SKM-1 (cell line): Measurements from ENCODE around the gene GBP5.
"Not testable (repeated sequence)": the region's sequence is repeated elsewhere in the genome, so short reads cannot be mapped to it uniquely, and the experiment has no call there.

Source experiments
- DNase-seq: peaks from one replicate; lab custom pipeline; 2025; ENCODE audit not compliant: unreplicated experiment; lab: John Stamatoyannopoulos, UW

The GBP5 gene

GRCh38 chr1:89272269-89273041, at the start of gene GBP5:
TSS of gene GBP5 (minus strand) at chr1:89272860. CDS start at chr1:89269555, 3,305 bp downstream.
- DNase-seq = not testable (repeated sequence)

GRCh38 chr1:89322402-89322801, 49.7 kb upstream of the GBP5 start:
- no peak for DNase-seq

DNA sequence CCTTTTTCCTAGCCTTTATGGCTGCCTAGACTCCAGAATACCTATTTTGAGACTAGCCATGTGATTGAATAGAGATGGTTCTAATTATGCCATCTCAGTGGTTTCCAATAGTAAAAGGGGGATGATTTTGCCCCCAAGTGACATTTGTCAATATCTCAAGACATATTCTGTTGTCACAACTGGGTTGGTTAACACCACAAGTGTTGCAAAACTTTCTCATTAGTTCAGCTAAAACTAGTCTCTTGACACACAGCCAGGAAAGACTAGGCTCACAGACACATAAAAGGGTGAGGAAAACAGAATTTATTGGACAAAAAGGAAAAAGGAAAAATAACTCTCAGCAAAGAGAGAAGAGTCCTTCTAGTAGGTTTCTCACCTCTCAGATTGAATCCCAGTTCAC, 39.9 kb upstream of the GBP5 start:
- DNase-seq = peak; percentile 32

DNA sequence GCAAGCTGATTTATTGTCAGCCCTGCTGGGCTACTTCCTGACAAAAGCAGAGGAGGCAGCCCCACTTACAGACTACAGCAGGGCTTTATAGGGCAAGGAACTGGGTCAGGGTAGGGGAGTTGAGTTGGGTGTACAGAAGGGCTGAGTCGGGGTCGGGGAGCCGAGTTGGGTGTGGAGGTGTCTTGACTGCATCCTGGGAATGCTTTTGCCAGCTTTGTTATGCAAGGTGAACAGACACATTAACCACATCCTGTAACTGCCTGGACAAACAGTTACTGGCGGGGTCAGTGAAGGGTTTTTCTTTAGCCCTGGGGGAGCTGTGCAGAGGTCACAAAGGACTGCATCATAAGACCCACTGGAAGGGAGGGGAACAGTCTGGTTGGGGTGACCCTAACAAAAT, 39.1 kb upstream of the GBP5 start:
- DNase-seq = peak; percentile 21

DNA sequence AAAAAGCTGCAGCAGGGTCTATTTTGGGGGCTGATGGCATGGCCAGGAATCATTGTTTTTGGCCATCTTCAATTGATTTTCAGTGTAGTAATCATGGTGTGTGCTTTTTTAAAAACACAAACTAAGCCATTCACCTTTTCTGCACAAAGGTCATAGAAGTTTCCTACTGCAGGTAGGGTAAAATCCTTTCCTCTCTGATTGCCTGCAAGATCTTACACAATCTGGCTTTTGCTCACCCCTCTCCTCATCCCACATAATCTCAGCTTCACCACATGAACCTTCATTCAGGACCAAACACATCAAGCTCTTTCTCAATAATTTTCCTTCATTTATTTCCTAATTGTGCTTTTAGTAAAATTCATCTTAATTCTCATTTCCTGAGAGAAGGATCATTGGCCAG, 38.3 kb upstream of the GBP5 start:
- DNase-seq = no peak

DNA sequence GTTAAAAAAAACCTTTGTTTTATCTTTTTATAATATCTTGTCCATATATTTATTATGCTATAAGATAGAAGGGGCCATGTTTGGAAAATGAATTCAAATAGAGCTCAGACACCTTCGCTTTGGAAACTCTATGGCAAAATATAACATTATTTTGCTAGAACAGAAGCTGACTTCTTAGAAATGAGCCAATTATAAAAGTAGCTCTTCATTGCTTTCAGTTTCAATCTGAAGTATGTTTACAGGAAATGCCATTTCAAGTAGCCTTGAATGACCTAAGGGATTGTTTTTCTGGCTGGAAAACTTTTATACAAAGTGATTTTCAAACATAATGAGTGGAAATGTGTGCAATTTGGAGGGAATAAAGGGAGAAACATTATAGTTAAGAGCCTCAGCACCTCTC, 37.8 kb upstream of the GBP5 start:
- DNase-seq = no peak

DNA sequence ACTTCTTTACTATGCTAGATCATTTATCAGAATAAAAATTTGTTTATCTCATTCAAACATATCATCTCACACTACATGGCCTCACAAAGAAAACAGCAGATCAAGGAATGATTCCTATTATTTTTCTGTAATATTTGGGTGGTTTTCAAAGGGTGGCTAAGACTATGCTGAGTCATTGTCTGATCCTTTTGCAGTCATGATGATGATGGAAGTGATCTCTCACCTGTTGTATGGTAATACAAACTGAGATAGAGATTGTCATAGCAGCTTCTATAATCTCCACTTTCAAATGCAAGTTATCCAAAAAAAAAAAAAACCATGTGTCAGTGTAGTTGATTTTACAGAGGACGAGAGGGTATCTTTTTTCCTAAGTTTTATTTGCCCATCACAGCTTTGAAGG, 37.2 kb upstream of the GBP5 start:
- DNase-seq = no peak

GRCh38 chr1:89306273-89306672, 33.6 kb upstream of the GBP5 start:
- no peak for DNase-seq

DNA sequence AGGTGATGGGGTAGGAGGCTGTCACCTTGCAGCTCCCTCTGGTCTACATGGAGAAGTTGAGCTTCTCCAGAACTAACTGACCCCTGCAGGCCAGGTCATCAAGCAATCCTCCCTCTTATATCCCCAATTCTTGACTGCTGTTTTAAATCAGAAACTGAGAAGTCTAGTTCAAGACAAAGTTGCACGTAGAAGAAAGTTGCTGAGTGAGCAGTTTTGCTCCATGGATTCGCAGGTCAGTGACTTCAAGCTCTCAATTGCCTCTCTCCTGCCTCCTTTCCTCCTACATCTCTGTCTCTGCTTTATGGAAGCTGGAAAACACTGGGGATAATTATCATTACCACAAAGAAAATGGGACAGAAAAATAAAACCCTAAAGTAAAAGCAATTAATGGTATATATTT, 32.8 kb upstream of the GBP5 start:
- no peak for DNase-seq

DNA sequence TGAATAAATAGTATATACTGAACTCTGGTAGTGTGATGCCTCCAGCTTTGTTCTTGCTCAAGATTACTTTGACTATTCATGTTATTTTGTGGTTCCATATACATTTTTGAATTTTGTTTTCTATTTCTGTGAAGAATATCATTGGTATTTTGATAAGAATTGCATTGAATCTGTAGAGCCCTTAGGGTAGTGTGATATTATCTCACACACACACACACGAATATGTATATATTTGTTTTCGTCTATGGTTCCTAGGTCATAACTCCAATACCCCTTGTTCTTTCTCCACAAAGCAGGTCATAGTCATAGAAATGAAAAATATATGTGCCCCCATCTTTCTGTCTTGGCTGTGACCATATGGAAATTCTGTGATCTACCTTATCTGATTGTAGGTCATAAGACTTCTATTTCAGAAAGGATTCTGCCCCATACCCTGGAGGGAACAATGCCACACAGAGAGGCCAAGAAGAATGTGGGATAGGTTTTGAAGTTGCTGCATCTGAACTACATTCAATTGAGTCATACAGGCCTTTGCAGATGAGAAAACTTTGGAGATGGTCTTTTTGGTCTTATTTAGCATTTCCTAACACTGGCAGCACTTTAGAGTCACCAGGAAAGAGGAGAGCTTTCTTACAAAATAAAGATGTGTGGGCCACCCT, 32.0 kb upstream of the GBP5 start:
- no peak for DNase-seq

DNA sequence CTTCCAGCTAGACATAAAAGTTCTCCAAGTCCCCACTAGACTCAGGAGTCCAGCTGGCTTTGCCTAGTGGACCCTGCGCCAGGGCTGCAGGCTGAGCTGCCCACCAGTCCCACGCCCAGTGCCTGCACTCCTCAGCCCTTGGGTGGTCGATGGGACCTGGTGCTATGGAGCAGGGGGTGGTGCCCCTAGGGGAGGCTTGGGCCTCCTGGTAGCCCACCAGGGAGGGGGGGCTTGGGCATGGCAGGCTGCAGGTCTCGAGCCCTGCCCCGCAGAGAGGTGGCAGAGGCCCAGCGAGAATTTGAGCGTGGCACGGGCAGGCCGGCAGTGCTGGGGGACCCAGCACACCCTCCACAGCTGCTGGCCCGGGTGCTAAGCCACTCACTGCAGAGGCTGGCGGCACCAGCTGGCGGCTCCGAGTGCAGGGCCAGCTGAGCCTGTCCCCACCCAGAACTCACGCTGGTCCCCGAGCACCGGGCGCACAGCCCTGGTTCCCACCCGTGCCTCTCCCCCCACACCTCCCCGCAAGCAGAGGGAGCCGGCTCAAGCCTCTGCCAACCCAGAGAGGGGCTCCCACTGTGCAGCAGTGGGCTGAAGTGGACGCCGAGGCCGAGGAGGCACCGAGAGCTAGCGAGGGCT, 30.2 kb upstream of the GBP5 start:
- DNase-seq = no peak

- not testable (repeated sequence) for DNase-seq
Observed at GRCh38 chr1:89299739-89300463, 27.2 kb upstream of the GBP5 start.

DNA sequence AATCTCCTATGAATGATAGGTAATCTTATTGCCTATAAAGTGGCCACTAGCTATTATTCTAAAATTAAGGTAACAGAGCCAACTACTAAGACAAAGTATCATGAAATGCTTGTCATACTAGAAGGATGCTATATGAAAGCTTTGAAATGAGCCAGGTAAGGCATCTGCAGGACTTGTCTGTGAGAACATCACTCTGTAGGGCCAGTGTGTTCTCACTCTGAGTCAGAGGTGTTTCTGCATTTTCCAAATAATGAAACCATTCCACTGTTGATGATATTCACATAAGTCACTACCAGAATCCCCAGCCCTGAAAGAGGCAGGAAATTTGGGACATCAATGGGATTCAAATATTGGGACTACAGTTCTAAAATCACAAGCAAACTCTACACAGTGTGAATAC, 25.8 kb upstream of the GBP5 start:
- DNase-seq = no peak

DNA sequence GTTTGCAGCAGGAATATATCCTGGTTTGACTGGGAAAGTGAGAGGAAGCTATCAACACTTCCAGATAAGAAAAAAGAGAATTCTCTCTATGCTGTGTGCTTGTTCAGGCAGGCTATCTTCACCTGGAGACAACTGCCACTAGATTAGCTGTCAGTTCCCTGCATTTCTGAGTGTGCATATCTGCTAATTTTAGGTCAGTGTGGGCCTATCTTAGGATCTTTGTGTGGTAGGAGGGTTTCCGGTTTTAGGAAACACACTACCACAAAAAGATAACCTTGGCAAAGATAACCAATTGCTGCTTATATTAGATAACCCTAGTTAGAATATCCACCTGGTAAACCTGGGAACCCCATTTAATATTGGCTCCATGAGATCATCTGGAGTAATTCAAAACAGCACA, 22.5 kb upstream of the GBP5 start:
- no peak for DNase-seq

DNA sequence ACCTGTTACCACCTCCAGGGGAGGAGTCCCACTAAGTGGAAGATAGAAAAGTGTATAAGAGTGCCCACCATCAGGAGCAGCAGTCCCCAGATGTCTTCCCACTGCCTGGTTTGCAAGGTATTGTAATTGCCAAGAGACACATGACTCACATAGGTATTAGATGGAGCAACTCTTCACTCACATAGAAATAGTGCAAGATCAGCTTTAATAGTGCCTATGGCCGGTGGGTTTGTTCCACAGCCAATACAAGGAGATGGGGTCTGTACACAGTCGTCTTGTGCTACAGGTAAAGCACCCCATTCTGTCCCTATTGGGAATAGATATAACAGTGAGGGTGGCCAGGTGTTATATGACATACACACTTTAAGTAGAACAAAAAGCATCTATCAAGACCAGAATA, 18.6 kb upstream of the GBP5 start:
- no peak for DNase-seq

- no peak for DNase-seq
Observed at GRCh38 chr1:89288051-89288340, 15.3 kb upstream of the GBP5 start.

GRCh38 chr1:89287181-89288050, 14.8 kb upstream of the GBP5 start:
- DNase-seq = no peak

- DNase-seq = no peak
Observed at GRCh38 chr1:89286549-89287180, 14.0 kb upstream of the GBP5 start.

DNA sequence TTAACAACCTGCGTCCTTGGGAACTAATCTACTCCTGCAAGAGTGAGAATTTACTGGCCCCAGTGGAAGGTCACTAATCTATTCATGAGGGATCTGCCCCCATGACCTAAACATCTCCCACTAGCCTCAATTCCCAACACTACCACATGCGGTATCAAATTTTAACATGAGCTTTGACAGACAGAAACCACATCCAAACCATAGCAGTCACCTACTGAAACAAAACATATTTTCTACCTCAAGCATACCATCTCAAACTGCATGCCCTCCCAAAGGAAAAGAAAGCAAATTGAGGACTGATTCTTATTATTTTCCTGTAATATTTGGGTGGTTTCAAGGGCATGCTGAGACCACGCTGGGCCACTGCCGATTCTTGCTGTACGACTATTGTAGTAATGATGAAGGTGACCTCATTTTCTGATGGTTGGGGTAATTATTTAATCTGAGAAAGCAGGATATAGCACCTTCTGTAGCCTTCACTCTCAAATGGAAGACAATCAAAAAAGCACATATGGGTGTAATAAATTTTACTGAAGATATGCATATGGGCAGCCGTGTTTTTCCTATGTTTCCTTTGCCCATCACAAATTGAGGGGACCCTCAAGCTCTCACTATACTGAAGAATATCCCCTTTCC, 13.2 kb upstream of the GBP5 start:
- no peak for DNase-seq
